Astrocyte (in vitro differentiated cells and primary cell): ENCODE measurements around the gene EHD4. TPM values are rescaled to one million over a fixed set of nuclear protein-coding genes. Genes with fewer than 3 reads are reported as not detected.

ENCODE experiments used
- DNase-seq: peaks from one replicate; pipeline ENCODE4 v3.0.0-alpha.2; 2010; ENCODE audit warnings: low read depth
- FAIRE-seq: peaks from 2 replicates; lab custom pipeline; 2011; peaks lifted over from hg19 to GRCh38; lab: Jason Lieb, UNC
- H2AFZ ChIP-seq: 2 replicates; pipeline ENCODE4 v1.6.0; 2012; ENCODE audit warnings: low read depth, low read length, inconsistent platforms
- H3K27ac ChIP-seq: 2 replicates; pipeline ENCODE4 v1.5.1; 2011; ENCODE audit warnings: low read depth, low read length, inconsistent platforms
- H3K27me3 ChIP-seq: 2 replicates; pipeline ENCODE4 v1.6.0; 2011; ENCODE audit warnings: low read length, inconsistent platforms; ENCODE audit not compliant: insufficient read depth
- H3K36me3 ChIP-seq: 2 replicates; pipeline ENCODE4 v1.5.1; 2011; ENCODE audit warnings: low read length, inconsistent platforms; ENCODE audit not compliant: insufficient read depth
- H3K4me1 ChIP-seq: 2 replicates; pipeline ENCODE4 v1.5.1; 2011; ENCODE audit warnings: low read length, inconsistent platforms; ENCODE audit not compliant: insufficient read depth
- H3K4me2 ChIP-seq: 2 replicates; pipeline ENCODE4 v1.6.0; 2012; ENCODE audit warnings: low read length, inconsistent platforms
- H3K4me3 ChIP-seq: 2 replicates; pipeline ENCODE4 v1.5.1; 2011; ENCODE audit warnings: low read depth, mild to moderate bottlenecking, low read length, inconsistent platforms; ENCODE audit not compliant: insufficient read depth
- H3K79me2 ChIP-seq: 2 replicates; pipeline ENCODE4 v1.6.0; 2012; ENCODE audit warnings: mild to moderate bottlenecking, low read length, inconsistent platforms; ENCODE audit not compliant: insufficient read depth
- H3K9ac ChIP-seq: 2 replicates; pipeline ENCODE4 v1.6.0; 2012; ENCODE audit warnings: mild to moderate bottlenecking, low read length, inconsistent platforms
- H3K9me3 ChIP-seq: 2 replicates; pipeline ENCODE4 v1.5.1; 2012; ENCODE audit warnings: low read depth, mild to moderate bottlenecking, low read length, inconsistent platforms; ENCODE audit not compliant: insufficient read depth
- H4K20me1 ChIP-seq: 2 replicates; pipeline ENCODE4 v1.6.0; 2012; ENCODE audit warnings: low read length, inconsistent platforms; ENCODE audit not compliant: insufficient read depth
- H3K27ac Mint-ChIP-seq: one replicate; pipeline ENCODE4 v1.8.0; 2021; ENCODE audit warnings: mild to moderate bottlenecking, mixed read lengths; ENCODE audit not compliant: unreplicated experiment
- H3K27me3 Mint-ChIP-seq: one replicate; pipeline ENCODE4 v1.8.0; 2021; ENCODE audit warnings: low read depth, mixed read lengths; ENCODE audit not compliant: unreplicated experiment
- H3K36me3 Mint-ChIP-seq: one replicate; pipeline ENCODE4 v1.8.0; 2021; ENCODE audit warnings: low read depth, mixed read lengths; ENCODE audit not compliant: unreplicated experiment
- H3K4me1 Mint-ChIP-seq: one replicate; pipeline ENCODE4 v1.8.0; 2021; ENCODE audit warnings: low read depth, mixed read lengths; ENCODE audit not compliant: unreplicated experiment
- H3K4me3 Mint-ChIP-seq: one replicate; pipeline ENCODE4 v1.8.0; 2021; ENCODE audit warnings: mild to moderate bottlenecking, moderate library complexity, mixed read lengths; ENCODE audit not compliant: unreplicated experiment
- H3K9me3 Mint-ChIP-seq: one replicate; pipeline ENCODE4 v1.8.0; 2021; ENCODE audit warnings: mild to moderate bottlenecking, mixed read lengths; ENCODE audit not compliant: unreplicated experiment
- CTCF ChIP-seq: IDR thresholded peaks from 2 replicates; pipeline ENCODE4 v1.5.1; 2011; ENCODE audit warnings: low read depth, mild to moderate bottlenecking, inconsistent platforms, low read length, moderate library complexity; ENCODE audit not compliant: insufficient read depth
- EZH2 ChIP-seq: IDR thresholded peaks from 2 replicates; pipeline ENCODE4 v1.6.1; 2012; ENCODE audit warnings: mild to moderate bottlenecking, low read length, inconsistent platforms; ENCODE audit not compliant: insufficient read depth
- total RNA-seq: library from RNA; stranded (reverse); gene quantifications from 2 replicates; pipeline ENCODE4 v1.2.1, GENCODE V29; 2021

The EHD4 gene
- total RNA-seq, 1 donor from 2014 or later: 46.4 TPM

- Histone ChIP-seq H3K36me3 (no peaks in the 10 kb centered on the region), H3K27ac (no peak overlapping the region), H4K20me1 (no peaks in the 10 kb centered on the region), H3K4me1 (peaks cover 4% of the 10 kb centered on the region), H3K4me2 (peak overlapping the region; percentile 22), H3K9ac (no peak overlapping the region), H3K27me3 (peaks cover 4% of the 10 kb centered on the region), H3K79me2 (no peaks in the 10 kb centered on the region), H3K9me3 (no peaks in the 10 kb centered on the region), H2AFZ (no peak overlapping the region), H3K4me3 (no peak overlapping the region)
- peaks cover 26% of the 10 kb centered on the region for H3K27me3 Mint-ChIP-seq
- H3K4me3 Mint-ChIP-seq: peak overlapping the region; percentile 12
- H3K4me1 Mint-ChIP-seq: peaks cover 8% of the 10 kb centered on the region
- H3K27ac Mint-ChIP-seq: no peak overlapping the region
- H3K36me3 Mint-ChIP-seq: no peaks in the 10 kb centered on the region
- FAIRE-seq (no peak), DNase-seq (no peak)
- H3K9me3 Mint-ChIP-seq: peaks cover 2% of the 10 kb centered on the region
- TF ChIP-seq CTCF (no peak), EZH2 (no peak)
These were observed 8.4 kb upstream of the EHD4 start for GRCh38 chr15:41980654-41981323.

- no peaks in the 10 kb centered on the region for H3K9me3 ChIP-seq
- TF ChIP-seq EZH2 (no peak), CTCF (no peak)
- H3K36me3 Mint-ChIP-seq: no peaks in the 10 kb centered on the region
- no peaks in the 10 kb centered on the region for H4K20me1 ChIP-seq
- H3K36me3 ChIP-seq: no peaks in the 10 kb centered on the region
- no peak overlapping the region for H3K4me2 ChIP-seq
- H3K4me3 ChIP-seq: no peak overlapping the region
- FAIRE-seq: no peak
- H3K9ac ChIP-seq: no peak overlapping the region
- DNase-seq: no peak
- peaks cover 8% of the 10 kb centered on the region for H3K4me1 Mint-ChIP-seq
- H2AFZ ChIP-seq: no peak overlapping the region
- no peak overlapping the region for H3K27ac Mint-ChIP-seq
- H3K4me1 ChIP-seq: peaks cover 4% of the 10 kb centered on the region
- H3K9me3 Mint-ChIP-seq: peaks cover 2% of the 10 kb centered on the region
- no peak overlapping the region for H3K4me3 Mint-ChIP-seq
- peaks cover 19% of the 10 kb centered on the region for H3K27me3 Mint-ChIP-seq
- peaks cover 6% of the 10 kb centered on the region for H3K27me3 ChIP-seq
- H3K27ac ChIP-seq: no peak overlapping the region
- no peaks in the 10 kb centered on the region for H3K79me2 ChIP-seq
These were observed 7.3 kb upstream of the EHD4 start for GRCh38 chr15:41979493-41980266.

- peaks cover 9% of the 10 kb centered on the region for H3K27me3 ChIP-seq
- H3K79me2 ChIP-seq: no peaks in the 10 kb centered on the region
- H3K4me3 ChIP-seq: no peak overlapping the region
- no peak overlapping the region for H3K27ac Mint-ChIP-seq
- no peak for TF ChIP-seq EZH2
- no peak for TF ChIP-seq CTCF
- H3K36me3 Mint-ChIP-seq: no peaks in the 10 kb centered on the region
- no peaks in the 10 kb centered on the region for H3K9me3 ChIP-seq
- H4K20me1 ChIP-seq: no peaks in the 10 kb centered on the region
- H3K4me1 ChIP-seq: peaks cover 4% of the 10 kb centered on the region
- FAIRE-seq (no peak), DNase-seq (no peak)
- no peak overlapping the region for H3K4me3 Mint-ChIP-seq
- H3K4me2 ChIP-seq: no peak overlapping the region
- H3K27ac ChIP-seq: no peak overlapping the region
- no peaks in the 10 kb centered on the region for H3K36me3 ChIP-seq
- peaks cover 2% of the 10 kb centered on the region for H3K9me3 Mint-ChIP-seq
- H3K27me3 Mint-ChIP-seq: peaks cover 12% of the 10 kb centered on the region
- H3K9ac ChIP-seq: no peak overlapping the region
- no peak overlapping the region for H2AFZ ChIP-seq
- H3K4me1 Mint-ChIP-seq: peaks cover 8% of the 10 kb centered on the region
These were observed 6.2 kb upstream of the EHD4 start for GRCh38 chr15:41978534-41978933.
